Inferior parietal cortex (tissue), 1 donor: ENCODE measurements around the gene GKN2.

Experiments
- DNase-seq: peaks from one replicate; pipeline ENCODE4 v3.0.0-alpha.2; 2016; ENCODE audit errors: extremely low spot score

Gene GKN2

DNA sequence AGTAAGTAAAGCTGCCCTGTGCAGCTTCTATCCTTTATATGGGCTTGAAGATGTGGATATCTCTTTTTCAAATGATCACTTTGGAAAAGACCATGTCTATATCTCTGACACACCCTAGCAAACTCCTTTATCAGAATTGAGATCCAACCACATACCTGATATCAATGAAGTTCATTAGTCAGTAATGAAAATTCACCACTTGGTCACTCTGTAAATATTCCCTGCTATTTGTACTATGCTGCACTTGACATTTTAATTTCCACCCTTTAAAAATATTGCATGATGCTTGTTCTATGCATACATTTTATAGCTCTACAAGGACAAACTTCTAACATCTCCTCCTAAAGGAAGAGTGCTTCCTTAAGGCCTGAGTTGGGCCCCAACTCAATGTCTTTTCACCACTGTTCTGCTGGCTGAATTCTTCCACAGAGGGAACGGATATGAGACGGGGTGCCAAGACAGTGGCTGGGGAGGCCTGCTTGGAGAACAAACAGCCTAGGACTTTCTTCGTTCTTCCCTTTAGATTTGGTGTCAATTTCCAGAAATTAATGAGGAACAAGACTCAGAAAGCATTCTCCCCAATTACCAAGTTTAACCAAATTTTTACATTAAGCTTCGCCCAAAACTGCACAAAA, at the start of gene GKN2:
GKN2 (minus strand) TSS at position 7 of the 635 bp plus-strand sequence. CDS start 32 bp downstream, outside the sequence.
- no peak for DNase-seq

DNA sequence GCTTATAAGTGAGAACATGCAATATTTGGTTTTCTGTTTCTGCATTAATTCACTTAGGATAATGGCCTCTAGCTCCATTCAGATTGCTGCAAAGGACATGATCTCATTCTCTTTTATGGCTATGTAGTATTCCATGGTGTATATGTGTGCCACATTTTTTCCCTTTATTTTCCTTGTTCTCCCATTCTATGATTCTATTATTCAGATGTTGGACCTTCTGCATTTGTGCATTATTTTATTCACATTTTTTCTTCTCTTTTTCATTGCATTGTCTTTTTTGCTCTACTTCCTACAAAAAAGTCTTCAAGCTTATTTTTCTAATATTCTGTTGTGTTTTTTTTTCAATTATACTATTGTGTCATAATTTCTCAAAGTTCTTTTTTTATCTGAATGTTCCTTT, 49.2 kb upstream of the GKN2 start:
- no peak for DNase-seq

GRCh38 chr2:68997401-68997800, 44.7 kb upstream of the GKN2 start:
- DNase-seq: no peak

GRCh38 chr2:68995916-68996315, 43.2 kb upstream of the GKN2 start:
- no peak for DNase-seq

DNA sequence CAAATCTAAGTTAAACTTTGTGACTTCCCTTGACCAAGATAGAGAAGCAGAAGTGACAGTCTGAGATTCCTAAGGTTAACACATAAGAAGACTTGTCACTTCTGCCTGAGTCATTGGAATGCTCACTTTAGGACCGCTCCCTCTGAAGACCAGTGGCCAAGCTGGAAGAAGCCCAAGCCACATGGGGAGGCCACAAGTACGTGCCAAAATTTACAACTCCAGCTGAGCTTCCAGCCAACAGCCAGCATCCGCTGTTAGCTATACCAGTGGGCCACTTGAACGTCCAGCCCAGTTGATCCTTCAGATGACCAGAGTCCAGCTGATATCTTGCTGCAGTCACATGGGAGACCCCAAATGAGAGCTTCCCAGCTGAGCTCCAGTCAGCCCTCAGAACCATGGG, 42.2 kb upstream of the GKN2 start:
- DNase-seq: no peak

DNA sequence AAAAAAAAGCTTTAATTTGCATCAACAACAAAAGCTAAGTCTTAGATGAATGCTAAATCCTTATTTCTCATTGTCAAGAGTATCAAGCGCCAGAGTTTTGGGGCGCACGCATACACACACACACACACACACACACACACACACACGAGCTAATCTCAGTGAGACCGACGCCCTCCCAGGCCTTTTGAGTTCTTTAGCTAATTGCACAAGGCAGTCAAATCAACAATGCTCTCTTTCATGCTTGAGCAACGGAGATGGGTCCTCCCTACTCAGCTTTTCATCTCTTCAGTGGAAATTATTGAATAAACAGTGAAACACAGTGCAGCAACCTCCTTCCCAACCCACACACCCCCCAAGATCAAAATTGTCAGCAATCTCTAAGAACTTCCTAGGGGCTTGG, 41.0 kb upstream of the GKN2 start:
- no peak for DNase-seq

- no peak for DNase-seq
These were observed 40.2 kb upstream of the GKN2 start for GRCh38 chr2:68992933-68993332.

GRCh38 chr2:68992341-68992740, 39.6 kb upstream of the GKN2 start:
- no peak for DNase-seq

GRCh38 chr2:68989035-68989434, 36.3 kb upstream of the GKN2 start:
- DNase-seq: no peak

- no peak for DNase-seq
These were observed 34.4 kb upstream of the GKN2 start for GRCh38 chr2:68987021-68987503.

GRCh38 chr2:68980956-68981355, 28.3 kb upstream of the GKN2 start:
- no peak for DNase-seq

- no peak for DNase-seq
These were observed 25.4 kb upstream of the GKN2 start for GRCh38 chr2:68978098-68978497.

DNA sequence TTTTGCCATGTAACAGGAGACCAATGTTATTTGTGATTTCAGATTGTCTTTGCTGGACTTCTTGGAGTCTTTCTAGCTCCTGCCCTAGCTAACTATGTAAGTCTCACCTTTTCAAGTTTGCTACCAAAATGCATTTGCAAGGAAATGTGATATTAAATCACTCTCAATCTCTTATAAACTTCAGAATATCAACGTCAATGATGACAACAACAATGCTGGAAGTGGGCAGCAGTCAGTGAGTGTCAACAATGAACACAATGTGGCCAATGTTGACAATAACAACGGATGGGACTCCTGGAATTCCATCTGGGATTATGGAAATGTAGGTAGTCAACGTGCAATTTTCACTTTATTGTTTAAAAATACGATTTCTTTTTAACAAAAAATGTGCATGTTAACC, 24.8 kb upstream of the GKN2 start:
- DNase-seq: no peak

DNA sequence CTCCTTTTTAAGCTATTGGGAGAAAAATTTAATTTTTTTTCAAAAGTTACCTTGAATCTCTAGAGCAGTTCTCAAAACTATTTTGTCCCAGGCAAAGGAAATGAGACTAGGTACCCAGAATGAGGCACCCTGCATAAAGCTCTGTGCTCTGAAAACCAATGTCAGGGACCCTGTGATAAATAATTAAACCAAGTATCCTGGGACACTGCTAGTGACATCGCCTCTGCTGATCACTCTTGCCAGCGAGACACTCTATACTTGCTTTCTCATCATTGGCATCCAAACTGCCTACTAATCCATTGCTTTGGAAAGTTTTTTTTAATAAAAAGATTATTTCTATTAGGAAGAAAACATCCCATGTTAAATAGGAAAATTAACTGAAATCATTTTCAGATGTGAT, 23.2 kb upstream of the GKN2 start:
- no peak for DNase-seq

DNA sequence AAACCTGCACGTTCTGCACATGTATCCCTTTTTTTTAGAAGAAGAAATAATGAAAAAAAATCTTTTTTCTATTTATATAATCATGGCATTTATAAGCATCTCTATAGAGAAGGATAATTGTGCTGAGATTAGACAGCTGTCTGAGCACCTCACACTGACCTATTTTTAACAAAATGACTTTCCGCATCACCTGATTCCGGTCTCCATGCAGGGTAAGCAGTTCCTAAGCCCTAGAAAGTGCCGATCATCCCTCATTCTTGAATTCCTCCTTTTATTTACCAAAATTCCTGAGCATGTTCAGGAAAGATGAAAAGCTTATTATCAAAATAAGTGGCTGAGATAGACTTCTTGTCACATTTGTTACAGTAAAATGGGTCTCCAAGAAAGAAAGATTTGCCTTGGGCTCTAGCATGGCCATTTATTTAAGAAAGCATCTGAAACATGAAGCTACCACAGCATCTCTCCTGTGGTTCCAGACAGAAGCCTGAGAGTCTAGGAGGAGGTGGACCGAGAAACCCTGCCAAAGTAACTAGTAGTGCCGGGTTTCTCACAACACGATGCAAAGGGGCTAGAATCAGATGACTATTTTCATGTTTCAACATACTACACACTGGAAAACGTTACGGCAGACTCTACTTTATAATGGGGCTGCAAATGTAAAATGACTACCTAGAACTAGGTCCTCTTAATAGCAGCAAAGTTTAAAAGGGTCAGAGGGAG, 22.4 kb upstream of the GKN2 start:
- no peak for DNase-seq

DNA sequence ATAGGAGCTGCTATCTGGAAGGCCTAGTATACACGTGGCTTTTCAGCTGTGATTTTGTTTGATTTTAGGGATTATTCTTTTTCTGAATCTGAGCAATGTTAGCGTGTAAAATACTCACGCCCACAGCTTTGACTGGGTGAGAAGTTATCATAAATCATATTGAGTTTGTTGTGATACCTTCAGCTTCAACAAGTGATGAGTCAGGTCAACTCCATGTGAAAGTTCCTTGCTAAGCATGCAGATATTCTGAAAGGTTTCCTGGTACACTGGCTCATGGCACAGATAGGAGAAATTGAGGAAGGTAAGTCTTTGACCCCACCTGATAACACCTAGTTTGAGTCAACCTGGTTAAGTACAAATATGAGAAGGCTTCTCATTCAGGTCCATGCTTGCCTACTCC, 21.6 kb upstream of the GKN2 start, which contains the start of gene GKN1:
GKN1 (plus strand) TSS at position 386 of the 400 bp plus-strand sequence. CDS start 42 bp downstream, outside the sequence.
- DNase-seq: no peak

DNA sequence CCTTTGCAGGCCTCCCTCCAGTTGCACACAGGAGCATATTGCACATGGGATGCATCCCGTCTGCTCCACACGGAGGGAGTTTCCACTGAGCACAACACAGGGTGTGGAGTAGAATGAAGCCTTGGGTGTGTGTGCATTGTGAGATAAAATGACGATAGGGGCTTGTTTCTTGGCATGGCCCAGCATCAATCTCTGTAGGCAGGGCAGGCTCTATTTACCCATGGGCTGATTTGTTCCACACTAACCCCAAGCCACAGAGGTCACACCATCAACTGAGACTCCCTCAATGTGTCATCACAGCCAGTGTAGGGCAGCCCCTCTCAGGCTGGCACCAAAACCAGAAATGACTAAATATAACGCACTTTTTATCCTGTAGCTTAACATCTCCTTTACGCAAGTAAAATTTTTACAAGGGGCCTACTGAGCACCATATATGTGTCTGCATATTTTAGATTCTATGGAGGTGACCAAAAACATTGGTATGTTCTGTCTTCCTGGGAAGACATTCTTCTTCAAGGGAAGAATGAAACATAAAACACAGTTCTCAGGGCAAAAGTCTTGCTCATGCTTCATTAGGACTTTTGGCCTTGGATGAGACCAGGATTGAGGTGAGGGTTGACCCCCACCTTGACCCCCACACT, 19.0 kb upstream of the GKN2 start:
- no peak for DNase-seq

DNA sequence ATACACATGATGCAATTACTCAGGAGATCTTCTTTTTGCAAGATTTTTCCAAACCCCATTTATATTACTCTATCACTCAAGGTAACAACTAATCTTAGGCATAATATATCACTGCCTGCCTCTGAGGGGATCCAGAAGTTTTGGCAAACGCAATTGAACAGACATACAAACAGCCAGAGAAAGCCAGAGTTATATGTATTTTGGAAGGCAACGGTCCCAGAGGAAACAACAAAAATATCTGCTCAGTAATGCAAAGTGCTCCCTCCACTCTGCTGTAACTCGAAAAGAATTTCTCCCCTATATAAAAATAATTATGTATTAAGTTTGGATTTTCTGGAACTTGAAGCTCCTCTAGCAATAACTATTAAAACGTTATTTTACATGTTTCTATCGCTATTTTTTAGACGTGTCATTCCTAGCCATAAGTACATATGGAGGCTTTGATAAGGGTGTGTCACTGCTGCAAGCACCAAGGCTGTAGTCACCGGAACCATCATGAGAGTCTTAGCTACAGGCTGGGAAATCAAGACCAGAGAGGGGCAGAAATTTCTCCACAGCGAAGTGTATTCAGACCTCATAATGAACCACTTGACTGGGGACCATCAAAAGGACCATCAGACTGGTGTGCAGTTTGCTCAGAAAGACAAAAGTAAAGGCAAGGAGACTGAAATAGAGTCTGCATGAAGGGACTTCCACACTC, 18.0 kb upstream of the GKN2 start:
- DNase-seq: no peak

DNA sequence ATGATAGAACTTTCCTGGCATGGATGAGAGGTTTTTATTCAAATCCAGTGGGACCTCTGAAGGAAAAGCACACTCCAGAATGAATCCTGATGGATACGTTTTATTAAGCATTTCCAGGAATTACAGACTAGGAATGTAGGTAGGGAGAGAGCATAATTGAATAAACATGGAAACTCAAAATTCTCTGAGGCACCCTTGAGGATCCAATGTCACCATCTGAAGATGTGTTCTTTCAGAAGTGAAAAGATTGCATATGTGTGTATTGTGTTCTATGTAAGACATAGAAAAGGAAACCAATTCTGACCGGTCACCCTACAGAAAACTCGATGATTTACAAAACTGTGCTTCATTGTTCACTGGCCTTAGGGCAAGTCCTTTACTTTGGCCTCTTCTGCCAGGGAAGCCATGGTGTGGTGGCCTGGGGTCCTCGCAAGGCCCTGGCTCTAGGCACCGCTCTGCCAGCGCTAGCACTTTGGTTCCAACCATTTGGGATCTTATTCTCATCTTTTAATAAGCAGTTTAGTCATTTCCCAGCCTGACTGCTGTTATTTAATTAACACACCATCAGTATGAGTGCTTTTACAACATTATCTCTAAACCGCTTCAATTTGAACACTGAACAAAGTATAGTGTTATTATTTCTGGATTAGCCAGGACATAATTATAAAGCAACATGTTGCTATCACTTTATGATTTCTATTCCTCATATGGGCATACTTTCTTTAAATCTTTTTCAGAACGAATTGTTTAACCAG, 17.2 kb upstream of the GKN2 start:
- no peak for DNase-seq

GRCh38 chr2:68968221-68968620, 15.5 kb upstream of the GKN2 start:
- DNase-seq: no peak

GRCh38 chr2:68964282-68964681, 11.6 kb upstream of the GKN2 start:
- no peak for DNase-seq

DNA sequence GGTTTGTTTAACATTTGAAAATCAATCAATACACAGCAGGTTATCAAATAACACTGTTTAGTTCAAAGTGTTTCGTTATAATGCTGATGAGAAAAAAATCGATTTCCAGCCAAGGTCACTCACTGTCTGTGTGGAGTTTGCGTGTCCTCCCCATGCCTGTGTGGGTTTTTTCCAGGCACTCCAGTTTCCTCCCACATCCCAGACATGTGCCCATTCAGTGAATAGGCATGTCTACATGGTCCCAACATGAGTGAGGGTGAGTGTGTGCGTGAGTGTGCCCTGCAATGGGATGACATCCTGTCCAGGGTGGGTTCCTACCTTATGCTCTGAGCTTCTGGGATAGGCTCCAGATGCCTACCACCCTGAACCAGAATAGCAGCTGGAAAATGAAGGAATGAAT, 8.7 kb upstream of the GKN2 start:
- no peak for DNase-seq
